C4-2B (cell line): ENCODE measurements around the gene KRTAP10-5.

Source experiments
- CTCF ChIP-seq: fragments of 450-650 bp; conservative IDR thresholded peaks from 2 replicates; pipeline ENCODE4 v1.5.1; 2017; ENCODE audit warnings: mild to moderate bottlenecking
- ZFX ChIP-seq: fragments of 450-650 bp; IDR thresholded peaks from 2 replicates; pipeline ENCODE4 v1.6.1; 2017

- TF ChIP-seq CTCF (no peak), ZFX (no peak)
These were observed 34.6 kb upstream of the KRTAP10-5 start for GRCh38 chr21:44614961-44615391.
